Cardiac fibroblast (primary cell): Measurements from ENCODE around the gene PRIMA1.

ENCODE experiments used
- DNase-seq, 2 donors: peaks; one replicate each; pipeline versions ENCODE4 v3.0.0 to v3.0.0-alpha.2; 2010; ENCODE audit warnings: low read depth in 2 of 2
- H3K4me3 ChIP-seq, 2 donors: replicated peaks in 1 of 2; 1 replicate in 1 of 2; 2 replicates in 1 of 2; pipeline ENCODE4 v1.5.1; 2011; ENCODE audit warnings: low read depth in 2 of 2, low read length in 2 of 2, mild to moderate bottlenecking in 2 of 2, moderate library complexity in 1 of 2
- TF ChIP-seq, protein P1 (sequence below): IDR thresholded peaks from one replicate; pipeline ENCODE4 v1.5.1; 2011; ENCODE audit warnings: low read depth, mild to moderate bottlenecking, low read length, inconsistent platforms

Gene PRIMA1

DNA sequence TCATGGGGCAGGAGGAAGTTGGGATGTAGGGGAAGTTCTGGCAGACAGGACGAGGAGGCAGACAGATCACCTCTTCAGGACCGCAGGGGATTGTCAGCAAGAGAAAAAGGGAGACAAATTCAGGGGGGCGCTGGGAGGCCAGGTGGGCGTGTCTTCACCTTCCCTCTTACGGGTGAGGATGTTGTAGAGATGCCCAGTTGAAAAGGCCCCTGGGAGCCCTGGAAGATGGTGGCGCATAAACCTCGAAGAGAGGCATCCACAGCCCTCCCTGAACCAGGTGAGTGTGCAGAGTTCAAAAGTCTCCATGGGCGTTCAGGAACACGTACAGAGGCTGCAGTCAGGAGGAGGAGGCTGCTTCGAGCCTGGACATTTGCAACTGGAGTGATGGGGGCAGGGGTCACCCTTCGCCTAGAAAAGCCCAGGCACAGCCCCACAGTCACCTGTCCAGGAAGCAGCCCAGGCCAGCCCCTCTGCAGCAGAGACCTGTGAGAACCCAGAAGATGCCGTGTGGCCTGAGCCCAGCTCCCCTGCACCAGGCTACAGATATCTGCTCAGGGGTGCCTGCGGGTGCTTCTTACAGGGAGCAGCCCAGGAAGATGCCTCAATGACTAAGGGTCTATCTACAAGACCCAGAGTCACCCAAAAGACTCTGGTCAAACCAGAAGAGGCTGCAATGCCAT lies 74.4 kb downstream of the PRIMA1 start:
- TF ChIP-seq, protein P1, sequence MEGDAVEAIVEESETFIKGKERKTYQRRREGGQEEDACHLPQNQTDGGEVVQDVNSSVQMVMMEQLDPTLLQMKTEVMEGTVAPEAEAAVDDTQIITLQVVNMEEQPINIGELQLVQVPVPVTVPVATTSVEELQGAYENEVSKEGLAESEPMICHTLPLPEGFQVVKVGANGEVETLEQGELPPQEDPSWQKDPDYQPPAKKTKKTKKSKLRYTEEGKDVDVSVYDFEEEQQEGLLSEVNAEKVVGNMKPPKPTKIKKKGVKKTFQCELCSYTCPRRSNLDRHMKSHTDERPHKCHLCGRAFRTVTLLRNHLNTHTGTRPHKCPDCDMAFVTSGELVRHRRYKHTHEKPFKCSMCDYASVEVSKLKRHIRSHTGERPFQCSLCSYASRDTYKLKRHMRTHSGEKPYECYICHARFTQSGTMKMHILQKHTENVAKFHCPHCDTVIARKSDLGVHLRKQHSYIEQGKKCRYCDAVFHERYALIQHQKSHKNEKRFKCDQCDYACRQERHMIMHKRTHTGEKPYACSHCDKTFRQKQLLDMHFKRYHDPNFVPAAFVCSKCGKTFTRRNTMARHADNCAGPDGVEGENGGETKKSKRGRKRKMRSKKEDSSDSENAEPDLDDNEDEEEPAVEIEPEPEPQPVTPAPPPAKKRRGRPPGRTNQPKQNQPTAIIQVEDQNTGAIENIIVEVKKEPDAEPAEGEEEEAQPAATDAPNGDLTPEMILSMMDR: no peak
- DNase-seq: no peak
- no peak overlapping the region for H3K4me3 ChIP-seq

DNA sequence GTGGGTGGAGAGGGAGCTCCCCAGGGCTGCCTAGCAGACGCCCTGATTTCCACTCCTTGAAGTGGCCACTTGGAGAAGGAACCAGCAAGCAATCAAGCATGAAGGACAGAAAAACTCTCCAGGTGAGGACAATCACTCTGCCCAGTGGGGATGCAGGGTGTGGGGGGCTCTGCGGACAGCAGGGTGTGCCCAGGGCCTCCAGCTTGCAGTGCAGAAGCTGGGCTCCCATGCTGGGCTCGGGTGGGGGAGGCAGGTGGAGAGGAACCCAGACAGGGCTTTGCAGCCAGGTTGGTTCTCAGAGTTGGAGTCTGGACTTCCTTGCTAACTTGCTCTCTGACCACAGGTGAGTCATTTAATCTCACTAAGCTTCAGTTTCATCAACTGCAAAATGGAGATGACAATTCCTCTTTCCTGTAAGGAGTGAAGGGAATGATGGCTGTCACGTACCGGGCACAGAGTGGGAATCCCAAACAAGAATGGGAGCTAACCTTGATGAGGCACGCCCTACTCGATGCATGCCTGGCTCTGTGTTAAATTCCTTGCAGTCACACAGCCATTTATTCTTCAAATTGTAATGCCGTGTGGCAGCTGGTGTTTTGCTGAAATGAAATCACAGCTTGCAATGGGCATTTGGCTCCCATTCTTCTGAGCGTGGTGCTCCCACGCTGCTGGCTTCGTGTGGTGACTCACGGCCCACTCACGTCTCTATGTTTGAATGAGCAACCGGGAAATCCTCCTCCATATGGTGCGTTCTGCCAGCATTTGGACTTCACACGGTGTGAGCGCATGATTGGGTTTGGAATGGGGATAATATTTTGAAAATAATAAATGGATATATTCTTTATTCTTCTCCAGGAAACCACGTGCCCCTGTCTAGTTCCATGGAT lies 75.2 kb downstream of the PRIMA1 start:
- no peak for DNase-seq
- TF ChIP-seq, protein P1: no peak
- no peak overlapping the region for H3K4me3 ChIP-seq

DNA sequence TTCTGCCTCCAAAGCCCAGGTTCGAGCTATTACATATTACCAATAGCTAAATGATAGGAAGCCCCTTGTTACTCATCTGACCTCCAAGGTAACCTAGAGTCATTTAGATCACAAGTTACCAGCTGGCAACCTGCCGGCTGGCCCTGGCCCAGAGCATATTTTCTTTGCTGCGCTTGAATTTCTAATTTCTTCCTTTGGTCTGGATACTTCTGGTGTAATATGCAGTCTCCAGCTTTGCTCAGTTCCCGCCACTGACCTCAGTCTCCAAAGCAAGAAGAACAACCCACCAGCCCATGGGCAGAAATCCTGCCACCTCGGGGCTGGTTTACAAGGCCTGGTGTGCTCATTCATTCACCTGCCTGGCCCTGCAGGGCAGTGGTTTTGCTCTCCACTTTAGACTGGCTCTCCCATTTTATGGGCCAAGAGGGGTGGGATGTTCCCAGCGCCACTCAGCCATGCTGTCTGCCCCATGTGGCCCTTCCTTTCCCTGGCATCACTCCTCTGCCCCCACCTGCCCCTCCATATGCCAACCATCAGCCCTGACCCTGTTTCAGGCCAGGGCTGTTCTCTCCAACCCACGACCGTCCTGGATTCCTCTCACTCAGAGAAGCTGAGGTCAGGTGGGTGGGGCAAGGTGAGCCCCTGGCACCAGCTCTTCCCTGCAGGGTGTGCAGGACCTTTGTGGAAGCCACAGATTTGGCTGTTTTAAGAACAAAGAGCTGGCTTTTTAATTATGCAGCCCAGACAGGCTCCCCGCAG lies 76.0 kb downstream of the PRIMA1 start:
- no peak for DNase-seq
- TF ChIP-seq, protein P1: no peak
- no peak overlapping the region for H3K4me3 ChIP-seq

DNA sequence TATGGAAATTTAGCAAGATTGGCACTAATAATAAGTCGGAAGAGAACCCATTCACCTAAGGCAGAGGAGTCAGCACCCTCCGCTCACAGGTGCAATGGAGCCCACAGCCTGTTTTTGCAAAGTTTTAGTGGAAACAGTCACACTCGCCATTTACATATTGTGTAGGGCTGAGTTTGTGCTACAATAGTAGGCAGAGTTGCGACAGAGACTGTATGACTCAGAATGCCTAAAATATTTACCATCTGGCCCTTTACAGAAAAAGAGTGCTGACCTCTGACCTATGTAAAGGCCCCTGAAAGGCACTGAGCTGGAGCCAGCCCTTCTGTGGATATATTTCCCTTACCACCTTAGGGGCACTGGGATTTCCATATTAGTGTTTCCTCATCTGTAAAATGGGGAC lies 79.0 kb downstream of the PRIMA1 start:
- TF ChIP-seq, protein P1: no peak
- no peak for DNase-seq

DNA sequence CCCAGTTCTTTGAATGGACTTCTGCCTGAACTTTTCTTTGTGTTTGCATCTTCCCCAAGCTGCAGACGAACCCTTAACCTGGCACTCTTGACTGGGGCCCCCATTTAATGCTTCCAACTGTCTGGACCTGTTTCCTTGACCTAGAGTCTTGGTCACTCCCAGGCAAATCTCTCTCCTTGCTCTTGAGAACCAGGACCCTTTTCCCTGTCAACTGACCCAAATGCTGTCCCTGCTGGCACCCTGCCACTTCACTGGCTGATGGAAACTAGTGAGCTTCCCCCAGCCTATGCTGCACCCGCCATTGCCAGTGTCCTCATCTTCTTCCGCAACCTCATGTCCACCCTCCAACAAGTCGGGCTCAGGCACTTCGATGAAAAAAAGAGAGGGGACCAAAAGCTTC lies 79.5 kb downstream of the PRIMA1 start:
- no peak for DNase-seq
- TF ChIP-seq, protein P1: no peak
- no peak overlapping the region for H3K4me3 ChIP-seq

More for the DNA sequence above, 79.0 kb downstream of the PRIMA1 start:
- no peak overlapping the region for H3K4me3 ChIP-seq

DNA sequence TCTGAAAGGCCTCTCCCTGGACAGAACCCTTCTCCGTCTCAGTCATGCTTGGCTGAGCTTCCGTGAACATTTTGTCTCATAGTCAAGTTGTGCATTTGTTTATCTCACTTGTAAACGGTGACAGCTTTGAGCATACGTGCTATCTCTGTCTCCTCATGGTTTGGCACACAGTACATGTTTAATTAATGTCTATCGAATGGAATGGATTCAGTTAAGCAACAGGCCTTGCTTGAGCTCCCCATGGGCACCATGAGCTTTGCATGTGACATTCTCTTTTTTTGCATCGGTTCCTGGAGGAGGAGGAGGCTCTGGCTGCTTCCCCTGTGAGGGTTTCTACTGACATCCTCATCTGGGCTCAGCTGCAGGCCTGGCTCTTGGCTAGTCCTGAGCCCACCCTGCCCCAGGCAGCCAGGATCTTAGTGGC lies 80.0 kb downstream of the PRIMA1 start:
- TF ChIP-seq, protein P1: no peak
- DNase-seq: no peak
- H3K4me3 ChIP-seq: no peak overlapping the region
